Calu3 (cell line): ENCODE results near the gene SPEM2. TPM values are rescaled to one million over a fixed set of nuclear protein-coding genes. Genes with fewer than 3 reads are reported as not detected.

Source experiments
- BruUV-seq: library from RNA; stranded (reverse); fragments of 400-500 nt; replicated peaks from 2 replicates; lab custom pipeline; 2021; lab: Mats Ljungman, UMichigan
- CTCF ChIA-PET: fragments of 300-600 bp; sonication (Branson Sonifier 250); formaldehyde crosslinking; loops from one replicate; lab custom pipeline; 2022; ENCODE audit warnings: antibody characterized with exemption; lab: Charles Lee
- DNase-seq: peaks from one replicate; pipeline ENCODE4 v3.0.0; 2022
- H3K27ac Mint-ChIP-seq: one replicate; pipeline ENCODE4 v1.8.0; 2022; ENCODE audit warnings: mixed read lengths; ENCODE audit not compliant: unreplicated experiment
- H3K27me3 Mint-ChIP-seq: one replicate; pipeline ENCODE4 v1.8.0; 2022; ENCODE audit warnings: mixed read lengths; ENCODE audit not compliant: unreplicated experiment
- H3K36me3 Mint-ChIP-seq: one replicate; pipeline ENCODE4 v1.8.0; 2022; ENCODE audit warnings: mild to moderate bottlenecking, moderate library complexity, mixed read lengths; ENCODE audit not compliant: insufficient read depth, unreplicated experiment
- H3K4me1 Mint-ChIP-seq: one replicate; pipeline ENCODE4 v1.8.0; 2022; ENCODE audit warnings: mild to moderate bottlenecking, low read depth, mixed read lengths; ENCODE audit not compliant: unreplicated experiment
- H3K4me3 Mint-ChIP-seq: one replicate; pipeline ENCODE4 v1.8.0; 2022; ENCODE audit warnings: mild to moderate bottlenecking, low read depth, moderate library complexity, mixed read lengths; ENCODE audit not compliant: unreplicated experiment
- H3K9me3 Mint-ChIP-seq: one replicate; pipeline ENCODE4 v1.8.0; 2022; ENCODE audit warnings: low read depth, mixed read lengths; ENCODE audit not compliant: unreplicated experiment
- CTCF ChIP-seq: fragments of 200-600 bp; IDR thresholded peaks from one replicate; pipeline ENCODE4 v1.8.0; 2022; ENCODE audit warnings: antibody characterized with exemption; ENCODE audit not compliant: unreplicated experiment
- intact Hi-C: fragments of 100-400 bp; cut with micrococcal nuclease; formaldehyde crosslinking; loops from one replicate; pipeline ENCODE4 v1.10.0; 2022; ENCODE audit not compliant: unreplicated experiment
- total RNA-seq: library from RNA; stranded (reverse); gene quantifications from 2 replicates; pipeline ENCODE4 v1.2.3, GENCODE V29; 2022

The SPEM2 gene
- total RNA-seq, 1 experiment from 2014 or later, result not detected

- no TSS peak for BruUV-seq
- Mint-ChIP-seq H3K9me3 (no peaks in the 10 kb centered on the region), H3K27me3 (peaks cover 2% of the 10 kb centered on the region), H3K27ac (no peak overlapping the region), H3K4me1 (no peaks in the 10 kb centered on the region), H3K4me3 (no peak overlapping the region), H3K36me3 (peaks cover 9% of the 10 kb centered on the region)
- DNase-seq, result no peak
- TF ChIP-seq CTCF, result no peak
- intact Hi-C loops, result no loop called here
- CTCF ChIA-PET, result no interaction called here
These were observed 14.0 kb upstream of the SPEM2 start for GRCh38 chr17:7411427-7411750.

GRCh38 chr17:7413346-7413985, 11.9 kb upstream of the SPEM2 start:
- H3K27ac Mint-ChIP-seq, result no peak overlapping the region
- no TSS peak for BruUV-seq
- peaks cover under 1% of the 10 kb centered on the region for H3K27me3 Mint-ChIP-seq
- CTCF ChIA-PET, result no interaction called here
- intact Hi-C loops, result no loop called here
- no peak overlapping the region for H3K4me3 Mint-ChIP-seq
- peaks cover 9% of the 10 kb centered on the region for H3K36me3 Mint-ChIP-seq
- no peak for DNase-seq
- no peaks in the 10 kb centered on the region for H3K9me3 Mint-ChIP-seq
- H3K4me1 Mint-ChIP-seq, result no peaks in the 10 kb centered on the region
- TF ChIP-seq CTCF, result no peak

GRCh38 chr17:7414837-7415236, 10.6 kb upstream of the SPEM2 start:
- no peaks in the 10 kb centered on the region for H3K4me1 Mint-ChIP-seq
- no peaks in the 10 kb centered on the region for H3K9me3 Mint-ChIP-seq
- DNase-seq, result no peak
- intact Hi-C loops, result no loop called here
- TF ChIP-seq CTCF, result no peak
- CTCF ChIA-PET, result no interaction called here
- BruUV-seq, result no TSS peak
- peaks cover 9% of the 10 kb centered on the region for H3K36me3 Mint-ChIP-seq
- H3K4me3 Mint-ChIP-seq, result no peak overlapping the region
- peaks cover 14% of the 10 kb centered on the region for H3K27me3 Mint-ChIP-seq
- H3K27ac Mint-ChIP-seq, result no peak overlapping the region

- no peak for DNase-seq
- Mint-ChIP-seq H3K36me3 (peaks cover 9% of the 10 kb centered on the region), H3K4me3 (no peak overlapping the region), H3K4me1 (no peaks in the 10 kb centered on the region), H3K27me3 (peaks cover 15% of the 10 kb centered on the region), H3K9me3 (no peaks in the 10 kb centered on the region), H3K27ac (no peak overlapping the region)
- CTCF ChIA-PET, result no interaction called here
- intact Hi-C loops, result no loop called here
- no peak for TF ChIP-seq CTCF
- no TSS peak for BruUV-seq
These were observed 9.6 kb upstream of the SPEM2 start for GRCh38 chr17:7415784-7416183.
